Cardiac fibroblast (primary cell): ENCODE measurements around the gene NIPAL3.
A peak's percentile ranks its signal among the peaks of the same experiment; 100 is the strongest.

ENCODE experiments used
- DNase-seq, 2 donors: peaks; one replicate each; pipeline versions ENCODE4 v3.0.0 to v3.0.0-alpha.2; 2010; ENCODE audit warnings: low read depth in 2 of 2
- H3K4me3 ChIP-seq, 2 donors: replicated peaks in 1 of 2; 1 replicate in 1 of 2; 2 replicates in 1 of 2; pipeline ENCODE4 v1.5.1; 2011; ENCODE audit warnings: low read depth in 2 of 2, low read length in 2 of 2, mild to moderate bottlenecking in 2 of 2, moderate library complexity in 1 of 2
- TF ChIP-seq, protein P1 (sequence below): IDR thresholded peaks from one replicate; pipeline ENCODE4 v1.5.1; 2011; ENCODE audit warnings: low read depth, mild to moderate bottlenecking, low read length, inconsistent platforms

Gene NIPAL3

DNA sequence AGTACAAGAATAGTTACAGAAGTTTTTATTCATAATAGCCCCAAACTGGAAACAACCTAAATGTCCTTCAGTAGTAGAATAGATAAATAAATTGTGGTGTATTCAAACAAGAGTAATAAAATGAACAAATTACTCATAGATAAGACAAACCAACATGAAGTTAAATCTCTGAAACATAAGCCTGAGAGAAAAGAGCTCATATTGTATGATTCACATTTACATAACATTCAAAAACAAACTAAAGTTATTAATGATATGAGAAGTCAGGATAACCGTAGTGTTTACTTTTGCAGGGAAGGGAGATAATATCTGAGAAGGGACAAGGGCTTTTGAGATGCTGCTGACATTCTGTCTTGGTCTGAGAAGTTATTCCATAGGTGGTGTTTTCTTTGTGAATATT, 15.5 kb upstream of the NIPAL3 start:
- TF ChIP-seq, protein P1, sequence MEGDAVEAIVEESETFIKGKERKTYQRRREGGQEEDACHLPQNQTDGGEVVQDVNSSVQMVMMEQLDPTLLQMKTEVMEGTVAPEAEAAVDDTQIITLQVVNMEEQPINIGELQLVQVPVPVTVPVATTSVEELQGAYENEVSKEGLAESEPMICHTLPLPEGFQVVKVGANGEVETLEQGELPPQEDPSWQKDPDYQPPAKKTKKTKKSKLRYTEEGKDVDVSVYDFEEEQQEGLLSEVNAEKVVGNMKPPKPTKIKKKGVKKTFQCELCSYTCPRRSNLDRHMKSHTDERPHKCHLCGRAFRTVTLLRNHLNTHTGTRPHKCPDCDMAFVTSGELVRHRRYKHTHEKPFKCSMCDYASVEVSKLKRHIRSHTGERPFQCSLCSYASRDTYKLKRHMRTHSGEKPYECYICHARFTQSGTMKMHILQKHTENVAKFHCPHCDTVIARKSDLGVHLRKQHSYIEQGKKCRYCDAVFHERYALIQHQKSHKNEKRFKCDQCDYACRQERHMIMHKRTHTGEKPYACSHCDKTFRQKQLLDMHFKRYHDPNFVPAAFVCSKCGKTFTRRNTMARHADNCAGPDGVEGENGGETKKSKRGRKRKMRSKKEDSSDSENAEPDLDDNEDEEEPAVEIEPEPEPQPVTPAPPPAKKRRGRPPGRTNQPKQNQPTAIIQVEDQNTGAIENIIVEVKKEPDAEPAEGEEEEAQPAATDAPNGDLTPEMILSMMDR: no peak
- no peak overlapping the region for H3K4me3 ChIP-seq

DNA sequence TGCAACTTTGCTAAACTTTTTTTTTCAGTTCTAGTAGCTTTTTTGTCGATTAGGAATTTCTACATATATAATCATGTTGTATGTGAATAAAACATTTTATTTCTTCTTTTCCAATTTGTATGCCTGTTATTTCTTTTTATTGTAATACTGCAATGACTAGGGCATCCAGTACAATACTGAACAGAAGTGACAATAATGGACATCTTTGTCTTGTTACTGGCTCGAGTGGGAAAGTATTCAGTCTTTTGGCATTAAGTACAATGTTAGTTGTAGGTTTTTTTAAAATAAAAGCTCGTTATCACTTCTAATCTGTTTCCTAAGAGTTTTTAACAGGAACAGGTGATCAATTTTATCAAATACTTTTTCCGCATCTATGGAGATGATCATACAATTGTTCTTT, 11.8 kb upstream of the NIPAL3 start:
- TF ChIP-seq, protein P1: no peak
- DNase-seq: no peak
- H3K4me3 ChIP-seq: no peak overlapping the region

More for the DNA sequence above, 15.5 kb upstream of the NIPAL3 start:
- peak in 1 of 2 donors; percentile 29 for DNase-seq

DNA sequence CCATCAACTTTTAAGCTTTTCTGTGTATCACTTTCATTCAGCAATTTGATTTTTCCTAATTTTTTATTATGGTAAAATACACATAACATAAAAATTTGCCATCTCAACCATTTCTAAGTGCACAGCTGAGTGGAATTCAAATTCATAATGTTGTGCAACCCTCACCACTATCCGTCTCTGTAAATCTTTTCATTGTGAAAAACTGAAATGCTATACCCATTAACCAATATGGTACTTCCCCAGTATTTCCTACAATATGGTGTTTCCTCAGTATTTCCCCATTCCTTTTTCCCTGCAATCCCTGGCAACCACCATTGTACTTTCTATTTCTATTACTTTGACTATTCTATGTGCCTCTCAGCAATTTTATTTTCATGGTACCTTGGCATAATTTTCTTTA, 8.8 kb upstream of the NIPAL3 start:
- DNase-seq: no peak
- TF ChIP-seq, protein P1: no peak
- H3K4me3 ChIP-seq: no peak overlapping the region

DNA sequence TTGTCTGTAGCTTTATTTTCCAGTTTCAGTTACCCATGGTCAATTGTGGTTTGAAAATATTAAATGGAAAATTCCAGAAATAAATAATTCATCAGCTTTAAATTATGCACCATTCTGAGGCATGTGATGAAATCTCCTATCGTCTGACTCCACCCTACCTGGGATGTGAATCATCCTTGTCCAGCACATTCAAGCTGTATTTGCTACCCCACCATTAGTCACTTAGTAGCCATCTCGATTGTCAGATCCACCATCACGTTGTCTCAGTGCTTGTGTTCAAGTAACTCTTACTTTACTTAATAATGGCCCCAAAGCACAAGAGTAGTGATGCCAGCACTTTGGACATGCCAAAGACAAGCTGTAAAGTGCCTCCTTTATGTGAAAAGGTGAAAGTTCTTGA, 6.1 kb upstream of the NIPAL3 start:
- H3K4me3 ChIP-seq: no peak overlapping the region
- TF ChIP-seq, protein P1: no peak
- peak; percentile 26 to 94 for DNase-seq

DNA sequence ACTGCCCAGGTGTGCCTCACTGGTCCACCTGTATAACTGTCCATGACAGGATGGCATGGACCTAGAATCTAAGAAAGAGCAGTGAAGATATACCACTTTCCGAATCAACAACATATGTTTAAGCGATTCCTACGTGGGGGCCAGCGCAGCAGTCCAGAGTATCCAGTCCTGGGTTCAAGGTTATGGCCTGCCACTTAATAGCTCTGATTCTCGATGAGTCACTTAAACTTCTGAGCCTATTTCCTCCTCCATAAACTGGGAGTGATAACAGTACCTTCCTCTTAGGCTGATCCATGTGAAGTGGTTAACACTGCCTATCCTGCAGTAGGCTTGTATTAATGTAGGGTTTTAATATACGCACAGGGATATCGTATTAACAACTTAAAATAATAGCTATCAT, 4.9 kb upstream of the NIPAL3 start:
- H3K4me3 ChIP-seq: no peak overlapping the region
- TF ChIP-seq, protein P1: no peak
- no peak for DNase-seq

DNA sequence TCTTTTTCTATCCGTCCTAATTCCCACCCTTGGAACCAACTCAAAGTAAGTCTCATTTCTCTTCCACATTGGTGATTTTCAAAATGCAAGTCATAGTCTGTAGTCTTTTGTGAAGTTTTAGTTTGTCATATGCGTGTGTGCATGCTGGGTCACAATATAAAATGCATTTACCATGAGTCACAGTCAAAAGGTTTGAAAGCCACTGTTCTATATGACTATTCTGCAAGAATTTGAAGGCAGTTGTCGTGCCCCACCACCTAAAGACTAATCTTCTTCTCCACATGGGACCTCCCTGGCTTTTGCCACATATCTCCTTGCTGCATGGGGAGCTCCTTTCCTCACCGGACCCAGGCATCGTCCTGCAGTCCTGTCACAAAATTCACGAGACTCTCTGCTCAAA, 3.6 kb upstream of the NIPAL3 start:
- TF ChIP-seq, protein P1: no peak

DNA sequence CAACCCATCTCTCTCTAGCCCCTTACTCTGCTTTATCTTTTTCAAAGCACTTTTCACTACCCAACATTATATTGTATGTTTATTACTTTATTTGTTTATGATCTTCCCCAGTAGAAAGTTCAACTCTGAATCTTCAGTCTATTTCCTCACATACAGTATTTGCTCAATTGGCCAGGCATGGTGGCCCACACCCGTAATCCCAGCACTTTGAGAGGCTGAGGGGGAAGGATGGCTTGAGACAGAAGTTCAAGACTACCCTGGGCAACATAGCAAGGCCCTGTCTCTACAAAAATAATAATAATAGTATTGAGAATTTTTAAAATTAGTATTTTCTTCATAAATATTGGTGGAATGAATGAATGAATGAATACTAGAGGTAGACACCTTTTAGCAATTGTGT, 3.2 kb upstream of the NIPAL3 start:
- TF ChIP-seq, protein P1: no peak
- no peak for DNase-seq
- no peak overlapping the region for H3K4me3 ChIP-seq

More for the DNA sequence above, 3.6 kb upstream of the NIPAL3 start:
- DNase-seq: peak in 1 of 2 donors; percentile 57
- no peak overlapping the region for H3K4me3 ChIP-seq
